Fibroblast of mammary gland (primary cell): ENCODE data around the gene BIRC2.

Experiments used
- DNase-seq: peaks from one replicate; pipeline ENCODE4 v3.0.0-alpha.2; 2010; ENCODE audit warnings: low read depth
- H3K4me3 ChIP-seq: 2 replicates; pipeline ENCODE4 v1.5.1; 2011; ENCODE audit warnings: low read depth, mild to moderate bottlenecking, low read length, moderate library complexity; ENCODE audit not compliant: control insufficient read depth
- TF ChIP-seq, protein P1 (sequence below): conservative IDR thresholded peaks from 2 replicates; pipeline ENCODE4 v1.5.1; 2011; ENCODE audit warnings: low read depth, low read length, inconsistent platforms; ENCODE audit not compliant: control insufficient read depth, insufficient read depth

Gene BIRC2

DNA sequence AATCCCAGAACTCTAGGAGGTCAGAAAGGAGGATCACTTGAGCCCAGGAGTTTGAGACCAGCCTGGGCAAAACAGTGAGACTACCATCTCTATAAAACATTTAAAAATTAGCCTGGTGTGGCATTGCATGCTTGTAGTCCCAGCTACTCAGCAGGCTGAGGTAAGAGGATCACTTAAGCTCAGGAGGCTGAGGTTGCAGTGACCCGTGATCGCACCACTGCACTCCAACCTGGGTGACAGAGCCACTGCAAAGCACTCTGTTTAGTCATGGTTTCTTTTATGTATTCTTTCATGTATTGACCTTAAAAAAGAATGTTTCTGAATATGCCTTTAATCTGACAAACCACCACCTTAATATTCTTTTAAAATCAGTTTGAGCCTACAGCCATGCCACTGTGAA is 52.2 kb downstream of the BIRC2 start:
- no peak overlapping the region for H3K4me3 ChIP-seq
- no peak for DNase-seq
- TF ChIP-seq, protein P1, sequence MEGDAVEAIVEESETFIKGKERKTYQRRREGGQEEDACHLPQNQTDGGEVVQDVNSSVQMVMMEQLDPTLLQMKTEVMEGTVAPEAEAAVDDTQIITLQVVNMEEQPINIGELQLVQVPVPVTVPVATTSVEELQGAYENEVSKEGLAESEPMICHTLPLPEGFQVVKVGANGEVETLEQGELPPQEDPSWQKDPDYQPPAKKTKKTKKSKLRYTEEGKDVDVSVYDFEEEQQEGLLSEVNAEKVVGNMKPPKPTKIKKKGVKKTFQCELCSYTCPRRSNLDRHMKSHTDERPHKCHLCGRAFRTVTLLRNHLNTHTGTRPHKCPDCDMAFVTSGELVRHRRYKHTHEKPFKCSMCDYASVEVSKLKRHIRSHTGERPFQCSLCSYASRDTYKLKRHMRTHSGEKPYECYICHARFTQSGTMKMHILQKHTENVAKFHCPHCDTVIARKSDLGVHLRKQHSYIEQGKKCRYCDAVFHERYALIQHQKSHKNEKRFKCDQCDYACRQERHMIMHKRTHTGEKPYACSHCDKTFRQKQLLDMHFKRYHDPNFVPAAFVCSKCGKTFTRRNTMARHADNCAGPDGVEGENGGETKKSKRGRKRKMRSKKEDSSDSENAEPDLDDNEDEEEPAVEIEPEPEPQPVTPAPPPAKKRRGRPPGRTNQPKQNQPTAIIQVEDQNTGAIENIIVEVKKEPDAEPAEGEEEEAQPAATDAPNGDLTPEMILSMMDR, result no peak

DNA sequence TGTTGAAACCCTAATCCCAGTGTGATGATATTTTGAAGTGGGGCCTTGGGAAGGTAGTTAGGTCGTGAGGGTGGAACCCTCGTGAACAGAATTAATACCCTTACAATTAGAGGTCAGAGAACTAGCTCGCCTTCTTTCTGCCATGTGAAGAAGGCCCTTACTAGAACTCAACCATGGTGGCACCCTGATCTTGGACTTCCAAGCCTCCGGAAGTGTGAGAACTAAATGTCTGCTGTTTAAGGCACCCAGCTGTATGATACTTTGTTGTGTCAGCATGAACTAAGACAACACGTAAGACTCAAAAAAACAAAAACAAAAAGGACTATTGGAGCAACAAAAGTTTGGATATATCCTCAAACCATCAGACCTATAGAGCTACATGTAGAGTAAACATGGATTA is 53.6 kb downstream of the BIRC2 start:
- TF ChIP-seq, protein P1, result no peak
- no peak for DNase-seq
- H3K4me3 ChIP-seq, result no peak overlapping the region

DNA sequence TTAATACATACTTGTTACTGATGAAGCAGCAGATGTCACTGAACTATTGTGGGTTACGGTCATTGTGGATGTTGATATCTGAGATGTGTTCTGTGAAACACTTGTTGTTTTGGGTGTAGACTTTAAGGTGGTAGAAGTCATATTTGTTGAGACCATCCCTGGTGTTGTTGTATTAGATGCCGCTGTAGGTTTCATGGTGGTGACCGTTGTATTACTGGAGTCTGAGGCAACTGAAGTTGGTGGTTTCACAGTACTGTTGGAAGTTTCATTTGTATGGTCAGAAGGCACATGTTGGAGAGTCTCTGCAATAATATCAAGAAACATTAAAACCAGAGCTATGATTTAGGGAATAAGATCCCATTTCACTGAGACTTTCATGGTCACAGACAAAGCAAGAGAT is 54.9 kb downstream of the BIRC2 start:
- no peak overlapping the region for H3K4me3 ChIP-seq
- TF ChIP-seq, protein P1, result no peak
- no peak for DNase-seq

DNA sequence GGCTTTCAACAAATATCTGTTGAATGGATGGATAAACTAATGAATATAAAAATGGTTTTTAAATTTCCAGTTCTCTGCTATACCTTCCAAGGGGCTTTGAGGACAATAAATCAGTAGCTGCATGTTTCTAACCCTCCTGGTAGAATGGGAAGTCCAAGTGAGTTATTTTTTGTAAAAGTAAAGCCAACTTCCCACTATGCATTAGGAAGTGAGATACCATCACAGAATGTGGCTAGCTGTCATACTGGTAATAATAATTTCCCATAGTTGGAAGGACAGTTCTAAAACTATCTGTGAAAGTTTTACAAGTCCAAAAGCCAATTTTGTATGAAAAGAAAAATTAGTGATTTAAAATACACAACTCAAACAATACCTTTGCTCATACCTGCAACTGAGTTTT is 55.5 kb downstream of the BIRC2 start:
- no peak for DNase-seq
- H3K4me3 ChIP-seq, result no peak overlapping the region
- TF ChIP-seq, protein P1, result no peak

DNA sequence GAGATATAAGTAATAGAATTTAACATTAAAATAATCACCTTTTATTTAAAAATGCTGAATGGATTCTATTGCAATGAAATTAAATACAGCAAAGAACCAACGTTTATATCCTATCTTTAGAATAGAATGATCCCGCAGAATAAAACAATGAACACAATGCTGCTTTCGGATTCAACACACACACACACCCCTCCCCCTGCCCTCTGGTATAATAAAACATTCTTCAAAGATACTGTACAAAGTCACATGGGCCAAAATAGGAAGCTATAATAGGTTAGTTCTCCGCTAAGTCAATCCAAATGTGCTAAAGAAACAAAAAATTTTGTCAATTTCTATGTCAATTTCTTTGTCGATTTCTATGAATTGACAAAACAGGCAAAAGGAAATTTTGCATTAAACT is 58.5 kb downstream of the BIRC2 start:
- DNase-seq, result no peak
- no peak overlapping the region for H3K4me3 ChIP-seq
- TF ChIP-seq, protein P1, result no peak

DNA sequence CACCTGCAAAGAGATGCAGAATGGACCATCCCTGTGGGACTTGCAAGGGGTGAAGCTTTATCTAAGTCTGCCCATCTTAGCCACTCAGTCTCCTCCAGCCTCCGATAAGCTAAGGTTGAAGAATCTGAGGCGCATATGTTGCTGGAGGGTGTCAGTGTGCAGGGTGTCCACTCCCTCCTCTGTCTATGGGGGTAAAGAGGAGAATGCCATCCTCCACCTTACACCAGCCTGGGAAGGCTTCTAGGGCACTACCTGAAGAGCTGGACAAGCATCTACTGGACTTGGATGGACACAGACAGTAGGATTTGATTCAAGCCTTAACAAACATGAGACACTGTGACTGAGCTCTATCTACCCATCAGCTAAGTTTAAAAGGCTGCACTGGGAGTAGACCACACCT is 59.1 kb downstream of the BIRC2 start:
- H3K4me3 ChIP-seq, result no peak overlapping the region
- TF ChIP-seq, protein P1, result no peak
- no peak for DNase-seq

DNA sequence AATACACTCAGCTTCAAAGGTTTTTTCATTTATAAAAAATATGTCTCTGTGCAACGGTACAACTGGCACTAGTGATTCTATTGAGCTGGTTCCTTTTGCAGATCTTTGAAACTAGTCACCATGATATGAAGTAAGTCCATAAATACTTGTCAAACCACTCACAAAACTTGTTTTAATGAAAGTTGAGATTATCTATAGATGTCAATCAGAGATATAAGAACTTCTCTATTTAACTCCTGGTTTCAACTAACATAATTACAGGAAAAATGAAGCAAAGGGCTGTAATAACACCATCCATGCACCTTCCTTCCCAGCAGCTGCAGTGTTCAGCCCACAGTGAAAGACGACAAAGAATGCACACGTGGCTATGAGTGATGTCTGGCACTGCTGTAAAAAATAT is 60.9 kb downstream of the BIRC2 start:
- DNase-seq, result no peak
- no peak overlapping the region for H3K4me3 ChIP-seq
- TF ChIP-seq, protein P1, result no peak
